Transverse colon (tissue), 4 donors: Measurements from ENCODE around the gene EML4.
"Not testable (repeated sequence)": the region's sequence is repeated elsewhere in the genome, so short reads cannot be mapped to it uniquely, and the experiment has no call there.

Source experiments
- POLR2AphosphoS5 ChIP-seq, 3 donors: sonication (generic); formaldehyde crosslinking; IDR thresholded peaks; one replicate each; pipeline ENCODE4 v1.6.1; 2016; ENCODE audit warnings: antibody characterized with exemption in 3 of 3
- TF ChIP-seq, protein P1 (sequence below), 5 experiments: fragments of 200-600 bp in 3 of 5; fragments of 450-650 bp in 2 of 5; sonication (generic) in 3 of 5; IDR thresholded peaks; 1 replicate in 2 of 5; 2 replicates in 3 of 5; pipeline ENCODE4 v1.5.1; 2016 to 2017; ENCODE audit warnings: antibody characterized with exemption in 5 of 5, inconsistent platforms in 3 of 5, mild to moderate bottlenecking in 2 of 5, moderate library complexity in 1 of 5

DNA sequence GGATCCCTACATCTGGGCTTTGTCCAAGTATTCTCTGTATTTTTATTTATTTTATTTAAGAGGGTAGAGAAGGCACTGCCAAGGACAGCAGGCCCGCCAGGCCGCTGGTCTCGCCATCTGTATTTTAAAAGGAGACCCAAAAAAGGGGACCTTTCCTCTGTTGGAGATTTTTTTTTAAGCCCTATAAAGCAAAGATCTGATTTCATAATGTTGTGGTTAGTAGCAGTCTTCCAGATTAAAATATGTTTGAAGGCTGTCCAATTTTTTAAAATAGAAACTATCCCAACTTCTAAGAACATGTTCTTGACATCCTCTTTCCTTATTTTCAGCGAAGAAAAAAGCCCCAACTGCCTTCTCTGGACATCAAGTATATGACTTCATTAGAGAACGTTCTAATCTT lies 102.1 kb downstream of the EML4 start:
- TF ChIP-seq, protein P1, sequence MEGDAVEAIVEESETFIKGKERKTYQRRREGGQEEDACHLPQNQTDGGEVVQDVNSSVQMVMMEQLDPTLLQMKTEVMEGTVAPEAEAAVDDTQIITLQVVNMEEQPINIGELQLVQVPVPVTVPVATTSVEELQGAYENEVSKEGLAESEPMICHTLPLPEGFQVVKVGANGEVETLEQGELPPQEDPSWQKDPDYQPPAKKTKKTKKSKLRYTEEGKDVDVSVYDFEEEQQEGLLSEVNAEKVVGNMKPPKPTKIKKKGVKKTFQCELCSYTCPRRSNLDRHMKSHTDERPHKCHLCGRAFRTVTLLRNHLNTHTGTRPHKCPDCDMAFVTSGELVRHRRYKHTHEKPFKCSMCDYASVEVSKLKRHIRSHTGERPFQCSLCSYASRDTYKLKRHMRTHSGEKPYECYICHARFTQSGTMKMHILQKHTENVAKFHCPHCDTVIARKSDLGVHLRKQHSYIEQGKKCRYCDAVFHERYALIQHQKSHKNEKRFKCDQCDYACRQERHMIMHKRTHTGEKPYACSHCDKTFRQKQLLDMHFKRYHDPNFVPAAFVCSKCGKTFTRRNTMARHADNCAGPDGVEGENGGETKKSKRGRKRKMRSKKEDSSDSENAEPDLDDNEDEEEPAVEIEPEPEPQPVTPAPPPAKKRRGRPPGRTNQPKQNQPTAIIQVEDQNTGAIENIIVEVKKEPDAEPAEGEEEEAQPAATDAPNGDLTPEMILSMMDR (IDR thresholded peaks at IDR 0.05): not testable (repeated sequence)
- not testable (repeated sequence) for TF ChIP-seq POLR2AphosphoS5 (IDR thresholded peaks at IDR 0.05)
